ENCODE measurements around the gene ARMH2. TPM values are rescaled to one million over a fixed set of nuclear protein-coding genes. Genes with fewer than 3 reads are reported as not detected.

Gene ARMH2
- total RNA-seq = not detected in 2 replicates

GRCh38 chr6:24798740-24799540 lies at the start of gene ARMH2:
ARMH2 (minus strand) TSS chr6:24798917; CDS start chr6:24798857, 60 bp downstream.

GRCh38 chr6:24774696-24775519 lies 23.8 kb downstream of the ARMH2 start, which contains the start of gene GMNN:
GMNN (plus strand) TSS chr6:24774937; CDS start chr6:24777247, 2,310 bp downstream.

Other genes starting within 250 kb of the ARMH2 start
- under 0.01 TPM in 1 of 2 replicates, not detected in the other for gene KIAA0319, start 152.7 kb downstream of the ARMH2 start, total RNA-seq
- 19.3 and 19.5 TPM in 2 replicates for gene TDP2, start 132.0 kb downstream of the ARMH2 start, total RNA-seq
- 5.5 and 5.7 TPM in 2 replicates for gene ACOT13, start 131.8 kb downstream of the ARMH2 start, total RNA-seq
- gene C6orf62, start 79.8 kb downstream of the ARMH2 start, total RNA-seq = 143 and 152 TPM in 2 replicates
- gene GMNN, start 24.0 kb downstream of the ARMH2 start, total RNA-seq = 8.6 and 9.0 TPM in 2 replicates
- gene RIPOR2, start 137.0 kb upstream of the ARMH2 start, total RNA-seq = 0.65 and 0.97 TPM in 2 replicates

Data from hair follicle dermal papilla cell (primary cell).